Measurements from ENCODE around the gene MEX3A. TPM values are rescaled to one million over a fixed set of nuclear protein-coding genes. Genes with fewer than 3 reads are reported as not detected.

MEX3A gene
- total and polyA plus RNA-seq, 2 of the 8 experiments (the other 6 are each of a cell fraction or from before 2014, with no cell fraction given) = 34.1 to 52.4 TPM

- Histone ChIP-seq H2BK20ac (ENCODE audit: low read length) (no peak overlapping the region), H4K20me1 (replicated peaks in 1 of 2; ENCODE audit: control insufficient read depth in 1 of 2, insufficient read depth in 2 of 2, low read length in 2 of 2) (peaks cover 4 to 12% of the 10 kb centered on the region in 2 experiments), H3K79me1 (ENCODE audit: low read depth, low read length) (peaks cover 1% of the 10 kb centered on the region; the same call in 1 of the 2 replicates), H3K14ac (ENCODE audit: insufficient read length) (no peak overlapping the region), H3K4me3 (ENCODE audit: extremely low read depth in 1 of 4, insufficient read depth in 2 of 4, low read depth in 3 of 4, low read length in 4 of 4) (no peak overlapping the region), H3K23ac (ENCODE audit: insufficient read length) (no peak overlapping the region), H3K4me1 (replicated peaks in 1 of 4; ENCODE audit: control insufficient read depth in 3 of 4, insufficient read depth in 4 of 4, low read length in 3 of 4) (peaks cover 12 to 33% (median 24%) of the 10 kb centered on the region in 4 experiments; a peak in 6 of 7 replicates), H2BK12ac (ENCODE audit: low read depth, low read length) (no peak overlapping the region), H3K36me3 (ENCODE audit: control insufficient read depth in 2 of 4, insufficient read depth in 4 of 4, low read length in 3 of 4) (peaks cover 0 to 10% (median 2%) of the 10 kb centered on the region in 4 experiments; a peak in 3 of 8 replicates), H3K27me3 (replicated peaks in 1 of 4; ENCODE audit: control insufficient read depth in 3 of 4, extremely low read depth in 1 of 4, insufficient read depth in 3 of 4, low read length in 3 of 4) (no peaks in the 10 kb centered on the region), H2AFZ (ENCODE audit: low read length) (no peak overlapping the region), H2BK120ac (replicated peaks; ENCODE audit: low read depth, low read length) (no peak overlapping the region), H3K23me2 (ENCODE audit: low read depth, low read length) (no peaks in the 10 kb centered on the region), H3K79me2 (ENCODE audit: control insufficient read depth in 1 of 2, insufficient read depth in 2 of 2, low read length in 2 of 2) (peaks cover 0 to 8% of the 10 kb centered on the region in 2 experiments; a peak in 1 of 4 replicates), H4K8ac (ENCODE audit: extremely low read depth, insufficient read depth, low read length) (no peak overlapping the region), H3K4me2 (ENCODE audit: insufficient read depth in 1 of 2, low read depth in 2 of 2, low read length in 2 of 2) (no peak overlapping the region), H2AK5ac (ENCODE audit: low read depth, low read length) (no peak overlapping the region), H2BK5ac (ENCODE audit: low read depth, low read length) (no peak overlapping the region), H2BK15ac (ENCODE audit: low read length) (no peak overlapping the region), H3K9me3 (ENCODE audit: insufficient read depth in 2 of 2, low read depth in 1 of 2, low read length in 1 of 2) (no peaks in the 10 kb centered on the region), H4K91ac (replicated peaks; ENCODE audit: insufficient read length, low read length) (no peak overlapping the region), H3K4ac (replicated peaks; ENCODE audit: insufficient read length, low read depth, low read length) (no peak overlapping the region), H3K9ac (replicated peaks in 1 of 4; ENCODE audit: extremely low read depth in 1 of 4, low read depth in 3 of 4, low read length in 3 of 4) (no peak overlapping the region), H3K56ac (replicated peaks; ENCODE audit: insufficient read length, low read depth, low read length) (no peak overlapping the region), H4K5ac (ENCODE audit: insufficient read length, low read depth, low read length) (no peak overlapping the region), H3K18ac (ENCODE audit: extremely low read depth, low read length) (no peak overlapping the region), H3K27ac (ENCODE audit: low read depth, low read length) (no peak overlapping the region)
- no peak for TF ChIP-seq CHD2 (IDR thresholded peaks at IDR 0.05; ENCODE audit: low read length)
- no peak for FAIRE-seq
- ChIA-PET CTCF (ENCODE audit: partially characterized antibody) (interaction anchor here (0.6 to 10.0 kb wide), 7 partner anchors 10 to 210 kb away, joined by 3 to 139 read pairs (median 3); partner anchors contain the start of genes ARHGEF2, LAMTOR2, RAB25 and UBQLN4), POLR2A (ENCODE audit: partially characterized antibody) (interaction anchor here (0.5 to 9.7 kb wide), 6 partner anchors 9 to 161 kb away, joined by 3 to 88 read pairs (median 8); partner anchors contain the start of genes MEX3A, RAB25 and UBQLN4)
- WGBS, 2 experiments (ENCODE audit: extremely low coverage in 1 of 2, insufficient coverage in 1 of 2, insufficient read length in 1 of 2, insufficient replicate concordance in 2 of 2, low coverage in 1 of 2, low lambda C conversion rate in 2 of 2, missing lambda C conversion rate in 1 of 2) = 78% methylated on average over 4 of the region's 4 CpGs; no CpG with 5 or more reads in 1 of the 2 experiments
- no peak for DNase-seq (ENCODE audit: low read depth in 1 of 2, low spot score in 2 of 2)
Observed at GRCh38 chr1:156070548-156070947, 11.7 kb downstream of the MEX3A start.

All from H1 (cell line).